ENCODE measurements around the gene GFER. TPM values are rescaled to one million over a fixed set of nuclear protein-coding genes. Genes with fewer than 3 reads are reported as not detected.

The GFER gene
- total and polyA plus RNA-seq, 2 of the 8 experiments (the other 6 are each of a cell fraction or from before 2014, with no cell fraction given): 17.7 to 37.9 TPM

GRCh38 chr16:1972490-1972877, 11.5 kb upstream of the GFER start:
- Histone ChIP-seq H4K20me1 (replicated peaks in 1 of 2; ENCODE audit: control insufficient read depth in 1 of 2, insufficient read depth in 2 of 2, low read length in 2 of 2) (peaks cover 2 to 21% of the 10 kb centered on the region in 2 experiments), H2BK15ac (ENCODE audit: low read length) (no peak overlapping the region), H3K14ac (ENCODE audit: insufficient read length) (no peak overlapping the region), H3K79me1 (ENCODE audit: low read depth, low read length) (peaks cover 12% of the 10 kb centered on the region; the same call in 1 of the 2 replicates), H3K4me1 (replicated peaks in 1 of 4; ENCODE audit: control insufficient read depth in 3 of 4, insufficient read depth in 4 of 4, low read length in 3 of 4) (peaks cover 0 to 6% (median 5%) of the 10 kb centered on the region in 4 experiments; a peak in 5 of 7 replicates), H3K36me3 (ENCODE audit: control insufficient read depth in 2 of 4, insufficient read depth in 4 of 4, low read length in 3 of 4) (peaks cover 11 to 25% (median 21%) of the 10 kb centered on the region in 4 experiments; a peak in 7 of 8 replicates), H2AFZ (ENCODE audit: low read length) (no peak overlapping the region), H3K79me2 (ENCODE audit: control insufficient read depth in 1 of 2, insufficient read depth in 2 of 2, low read length in 2 of 2) (peaks cover 3 to 16% of the 10 kb centered on the region in 2 experiments; a peak in 2 of 4 replicates), H2BK20ac (ENCODE audit: low read length) (no peak overlapping the region), H3K4me3 (ENCODE audit: extremely low read depth in 1 of 4, insufficient read depth in 2 of 4, low read depth in 3 of 4, low read length in 4 of 4) (peak overlapping the region; percentile 83 to 93 (median 89)), H4K8ac (ENCODE audit: extremely low read depth, insufficient read depth, low read length) (peak overlapping the region; percentile 95; the same call in 1 of the 2 replicates), H3K27me3 (replicated peaks in 1 of 4; ENCODE audit: control insufficient read depth in 3 of 4, extremely low read depth in 1 of 4, insufficient read depth in 3 of 4, low read length in 3 of 4) (no peaks in the 10 kb centered on the region), H3K23ac (ENCODE audit: insufficient read length) (no peak overlapping the region), H3K23me2 (ENCODE audit: low read depth, low read length) (peaks cover 8% of the 10 kb centered on the region), H3K27ac (ENCODE audit: low read depth, low read length) (no peak overlapping the region), H2AK5ac (ENCODE audit: low read depth, low read length) (no peak overlapping the region), H3K18ac (ENCODE audit: extremely low read depth, low read length) (no peak overlapping the region), H2BK120ac (replicated peaks; ENCODE audit: low read depth, low read length) (no peak overlapping the region), H4K91ac (replicated peaks; ENCODE audit: insufficient read length, low read length) (peak overlapping the region; percentile 65), H2BK12ac (ENCODE audit: low read depth, low read length) (no peak overlapping the region), H2BK5ac (ENCODE audit: low read depth, low read length) (no peak overlapping the region), H3K4ac (replicated peaks; ENCODE audit: insufficient read length, low read depth, low read length) (no peak overlapping the region), H3K9ac (replicated peaks in 1 of 4; ENCODE audit: extremely low read depth in 1 of 4, low read depth in 3 of 4, low read length in 3 of 4) (peak overlapping the region; percentile 78 to 90 (median 80)), H4K5ac (ENCODE audit: insufficient read length, low read depth, low read length) (no peak overlapping the region), H3K56ac (replicated peaks; ENCODE audit: insufficient read length, low read depth, low read length) (no peak overlapping the region), H3K4me2 (ENCODE audit: insufficient read depth in 1 of 2, low read depth in 2 of 2, low read length in 2 of 2) (peak overlapping the region; percentile 95), H3K9me3 (ENCODE audit: insufficient read depth in 2 of 2, low read depth in 1 of 2, low read length in 1 of 2) (no peaks in the 10 kb centered on the region)
- no peak for FAIRE-seq
- WGBS, 2 experiments (ENCODE audit: extremely low coverage in 1 of 2, insufficient coverage in 1 of 2, insufficient read length in 1 of 2, insufficient replicate concordance in 2 of 2, low coverage in 1 of 2, low lambda C conversion rate in 2 of 2, missing lambda C conversion rate in 1 of 2): 11% methylated on average over 21 of the region's 22 CpGs; no CpG with 5 or more reads in 1 of the 2 experiments
- ChIA-PET POLR2A (ENCODE audit: partially characterized antibody) (interaction anchor here (0.9 to 28.2 kb wide), 5 partner anchors 9 to 983 kb away, joined by 3 to 736 read pairs (median 105); partner anchors contain the start of genes GFER, NDUFB10, NOXO1 and RNF151), CTCF (ENCODE audit: partially characterized antibody) (interaction anchor here (1.2 to 2.1 kb wide), 2 partner anchors 12 to 31 kb away, joined by 5 to 7 read pairs; partner anchors contain the start of gene NDUFB10)
- DNase-seq (ENCODE audit: low read depth in 1 of 2, low spot score in 2 of 2): no peak
- no peak for TF ChIP-seq CBX8 (IDR thresholded peaks at IDR 0.05; ENCODE audit: borderline replicate concordance, low read depth, low read length)
- TF ChIP-seq CREB1 (IDR thresholded peaks at IDR 0.05): no peak
- TF ChIP-seq NANOG (IDR thresholded peaks at IDR 0.05; ENCODE audit: insufficient read depth, low read depth, low read length, poor library complexity, severe bottlenecking): no peak
- no peak for TF ChIP-seq SIN3A (conservative IDR thresholded peaks at IDR 0.05 in 1 of 2, IDR thresholded peaks at IDR 0.05 in 1 of 2; ENCODE audit: low read depth in 1 of 2, low read length in 2 of 2)
- TF ChIP-seq SP1 (IDR thresholded peaks at IDR 0.05; ENCODE audit: low read depth, low read length): no peak
- no peak for TF ChIP-seq CHD1 (IDR thresholded peaks at IDR 0.05; ENCODE audit: low read depth, low read length)
- no peak for TF ChIP-seq SP2 (IDR thresholded peaks at IDR 0.05; ENCODE audit: low read length)
- no peak for TF ChIP-seq GABPA (IDR thresholded peaks at IDR 0.05; ENCODE audit: borderline replicate concordance, insufficient read depth, low read length)
